Glutamatergic neuron (in vitro differentiated cells): ENCODE measurements around the gene CD99. TPM values are rescaled to one million over a fixed set of nuclear protein-coding genes. Genes with fewer than 3 reads are reported as not detected.

Source experiments
- DNase-seq: peaks from one replicate; pipeline ENCODE4 v3.0.0; 2022
- H3K27ac Mint-ChIP-seq: one replicate; pipeline ENCODE4 v1.8.0; 2020; ENCODE audit warnings: mild to moderate bottlenecking, mixed read lengths, inconsistent platforms; ENCODE audit not compliant: unreplicated experiment
- H3K27me3 Mint-ChIP-seq: one replicate; pipeline ENCODE4 v1.8.0; 2020; ENCODE audit warnings: mild to moderate bottlenecking, moderate library complexity, mixed read lengths, inconsistent platforms; ENCODE audit not compliant: unreplicated experiment
- H3K36me3 Mint-ChIP-seq: one replicate; pipeline ENCODE4 v1.8.0; 2020; ENCODE audit warnings: mild to moderate bottlenecking, mixed read lengths, inconsistent platforms; ENCODE audit not compliant: unreplicated experiment
- H3K4me1 Mint-ChIP-seq: one replicate; pipeline ENCODE4 v1.8.0; 2020; ENCODE audit warnings: mild to moderate bottlenecking, low read depth, mixed read lengths, inconsistent platforms; ENCODE audit not compliant: unreplicated experiment
- H3K4me3 Mint-ChIP-seq: one replicate; pipeline ENCODE4 v1.8.0; 2020; ENCODE audit warnings: mild to moderate bottlenecking, mixed read lengths, inconsistent platforms; ENCODE audit not compliant: unreplicated experiment
- H3K9me3 Mint-ChIP-seq: one replicate; pipeline ENCODE4 v1.8.0; 2020; ENCODE audit warnings: mild to moderate bottlenecking, moderate library complexity, mixed read lengths, inconsistent platforms; ENCODE audit not compliant: unreplicated experiment
- CTCF ChIP-seq: fragments of 200-600 bp; sonication (generic); IDR thresholded peaks from one replicate; pipeline ENCODE4 v1.5.0; 2021; ENCODE audit not compliant: partially characterized antibody, unreplicated experiment
- long read RNA-seq: library from polyadenylated mRNA; unstranded; transcript quantifications from one replicate; pipeline ENCODE4 v2.0.0, GENCODE V29; 2020; ENCODE audit not compliant: unreplicated experiment
- total RNA-seq: library from RNA; stranded (reverse); fragmentation: NEBNext Ultra II Directional; extraction: Animal tissue kit (Norgen Biotek cat#: 25700); gene quantifications from one replicate; pipeline ENCODE4 v1.2.1, GENCODE V29; 2021; ENCODE audit not compliant: unreplicated experiment

CD99 gene
- total RNA-seq: 31.2 TPM
- long read RNA-seq, transcript CD99-205 (10 exons, 1,291 nt): major isoform, 25 of 30 reads
- long read RNA-seq, partial matches to known transcripts: 1 of 30 reads
- long read RNA-seq, other reads (novel, unspliced or antisense): 1 of 30 reads

GRCh38 chrX:2690856-2691542 is at the start of gene CD99:
Gene CD99, plus strand, starts transcription at chrX:2691295. Its CDS starts 66 bp downstream, at chrX:2691361.
- peak; percentile 75 for DNase-seq
- Mint-ChIP-seq H3K27me3 (peaks cover 25% of the 10 kb centered on the region), H3K36me3 (no peaks in the 10 kb centered on the region), H3K4me3 (peak within 1 kb of the TSS; percentile 84), H3K4me1 (peaks cover 7% of the 10 kb centered on the region), H3K9me3 (peaks cover 10% of the 10 kb centered on the region), H3K27ac (peak within 1 kb of the TSS; percentile 76)
- no peak for TF ChIP-seq CTCF

- no peaks in the 10 kb centered on the region for H3K9me3 Mint-ChIP-seq
- H3K36me3 Mint-ChIP-seq: no peaks in the 10 kb centered on the region
- TF ChIP-seq CTCF: no peak
- H3K4me3 Mint-ChIP-seq: no peak overlapping the region
- no peak for DNase-seq
- H3K4me1 Mint-ChIP-seq: no peaks in the 10 kb centered on the region
- H3K27me3 Mint-ChIP-seq: peaks cover 13% of the 10 kb centered on the region
- H3K27ac Mint-ChIP-seq: no peak overlapping the region
These were observed 48.9 kb upstream of the CD99 start for GRCh38 chrX:2642146-2642545.

DNA sequence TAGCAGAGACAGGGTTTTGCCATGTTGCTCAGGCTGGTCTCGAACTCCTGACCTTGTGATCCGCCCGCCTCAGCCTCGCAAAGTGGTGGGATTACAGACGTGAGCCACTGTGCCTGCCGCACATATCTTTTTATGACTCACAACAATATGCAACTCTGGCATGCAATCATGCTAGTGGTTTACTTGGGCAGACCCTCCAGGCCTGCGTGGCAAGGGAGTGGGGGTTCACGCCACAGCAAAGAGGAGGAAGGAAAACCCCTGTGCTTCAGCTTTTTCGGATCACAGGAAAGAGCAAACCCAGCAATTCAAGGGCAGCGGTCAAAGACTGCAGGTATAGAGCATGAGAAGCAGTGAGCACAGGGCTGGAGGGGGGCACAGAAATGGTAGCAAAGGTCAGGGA is 48.3 kb upstream of the CD99 start:
- H3K36me3 Mint-ChIP-seq: no peaks in the 10 kb centered on the region
- TF ChIP-seq CTCF: no peak
- no peaks in the 10 kb centered on the region for H3K4me1 Mint-ChIP-seq
- H3K9me3 Mint-ChIP-seq: no peaks in the 10 kb centered on the region
- DNase-seq: no peak
- peaks cover 13% of the 10 kb centered on the region for H3K27me3 Mint-ChIP-seq
- no peak overlapping the region for H3K4me3 Mint-ChIP-seq
- H3K27ac Mint-ChIP-seq: peak overlapping the region; percentile 11

DNA sequence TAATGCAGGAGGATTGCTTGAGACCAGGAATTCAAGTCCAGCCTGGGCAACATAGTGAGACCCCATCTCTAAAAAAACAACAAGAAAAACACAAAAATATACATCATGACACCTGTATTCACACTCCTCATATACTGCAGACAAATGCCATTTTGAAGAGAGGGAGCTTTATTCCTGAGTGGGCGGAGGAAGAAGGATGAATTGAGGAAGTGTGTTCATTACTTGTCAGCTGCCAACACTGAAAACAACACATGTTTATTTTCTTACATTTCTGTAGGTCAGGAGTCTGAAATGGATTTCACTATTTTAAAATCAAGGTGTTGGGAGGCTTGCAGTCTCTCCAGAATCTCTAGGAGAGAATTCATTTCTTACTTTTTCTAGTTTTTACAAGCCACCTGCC is 47.2 kb upstream of the CD99 start:
- no peak overlapping the region for H3K27ac Mint-ChIP-seq
- no peaks in the 10 kb centered on the region for H3K36me3 Mint-ChIP-seq
- H3K4me3 Mint-ChIP-seq: no peak overlapping the region
- H3K27me3 Mint-ChIP-seq: peaks cover 11% of the 10 kb centered on the region
- DNase-seq: no peak
- no peaks in the 10 kb centered on the region for H3K9me3 Mint-ChIP-seq
- TF ChIP-seq CTCF: no peak
- no peaks in the 10 kb centered on the region for H3K4me1 Mint-ChIP-seq

DNA sequence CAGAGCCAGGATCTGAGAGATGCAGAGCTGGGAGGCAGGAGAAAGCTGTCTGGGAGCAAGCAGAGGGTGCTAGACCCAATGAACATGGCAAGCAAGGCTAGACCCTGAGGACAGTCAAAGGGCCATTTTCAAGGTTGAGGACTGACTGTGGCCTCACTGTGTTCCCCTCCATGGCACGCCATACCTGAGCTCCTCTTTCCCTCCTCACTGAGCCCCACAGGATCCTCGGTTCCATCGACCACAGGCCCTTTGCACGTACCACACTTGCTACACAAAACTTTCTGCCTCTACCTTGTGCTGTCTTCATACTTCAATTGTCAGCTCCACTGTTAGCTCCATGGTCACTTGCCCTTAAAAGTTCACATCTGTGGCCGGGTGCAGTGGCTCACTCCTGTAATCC is 45.5 kb upstream of the CD99 start:
- no peak overlapping the region for H3K4me3 Mint-ChIP-seq
- H3K9me3 Mint-ChIP-seq: no peaks in the 10 kb centered on the region
- H3K36me3 Mint-ChIP-seq: no peaks in the 10 kb centered on the region
- no peak overlapping the region for H3K27ac Mint-ChIP-seq
- TF ChIP-seq CTCF: no peak
- peaks cover 11% of the 10 kb centered on the region for H3K27me3 Mint-ChIP-seq
- DNase-seq: no peak
- no peaks in the 10 kb centered on the region for H3K4me1 Mint-ChIP-seq
